HL-60 (cell line): ENCODE results near the gene CNFN.

Experiments used
- DNase-seq, 2 experiments: peaks; one replicate each; pipeline ENCODE4 v3.0.0-alpha.2; 2010 to 2020; ENCODE audit warnings: low read depth in 1 of 2, low spot score in 1 of 2
- H3K27ac ChIP-seq: fragments of 250-450 bp; sonication (Bioruptor Pico); replicated peaks from 2 replicates; pipeline ENCODE4 v1.5.1; 2020; ENCODE audit warnings: mild to moderate bottlenecking, moderate library complexity
- H3K27me3 ChIP-seq: fragments of 250-450 bp; sonication (Bioruptor Pico); 2 replicates; pipeline ENCODE4 v1.5.1; 2021; ENCODE audit warnings: mild to moderate bottlenecking, moderate library complexity; ENCODE audit not compliant: insufficient read depth, poor library complexity, severe bottlenecking
- H3K4me3 ChIP-seq: replicated peaks from 2 replicates; pipeline ENCODE4 v1.5.1; 2011; ENCODE audit warnings: mild to moderate bottlenecking, control low read depth, low read length; ENCODE audit not compliant: insufficient read depth
- CTCF ChIP-seq: IDR thresholded peaks from one replicate; pipeline ENCODE4 v1.5.1; 2011; ENCODE audit warnings: low read length, control low read depth, inconsistent platforms; ENCODE audit not compliant: insufficient read depth
- GABPA ChIP-seq: IDR thresholded peaks from 2 replicates; pipeline ENCODE4 v1.6.1; 2012; ENCODE audit warnings: low read depth
- POLR2AphosphoS5 ChIP-seq: IDR thresholded peaks from 2 replicates; pipeline ENCODE4 v1.6.1; 2012; ENCODE audit warnings: low read depth
- REST ChIP-seq: IDR thresholded peaks from 2 replicates; pipeline ENCODE4 v1.6.1; 2012; ENCODE audit warnings: low read depth; ENCODE audit not compliant: insufficient replicate concordance
- SPI1 ChIP-seq: IDR thresholded peaks from 2 replicates; pipeline ENCODE4 v1.6.1; 2012; ENCODE audit warnings: low read depth, mild to moderate bottlenecking, borderline replicate concordance

Gene CNFN

GRCh38 chr19:42353341-42354015 is 36.6 kb downstream of the CNFN start:
- no peak overlapping the region for H3K4me3 ChIP-seq
- DNase-seq, result no peak
- H3K27me3 ChIP-seq, result no peaks in the 10 kb centered on the region
- TF ChIP-seq CTCF (no peak), SPI1 (no peak), POLR2AphosphoS5 (no peak), REST (no peak), GABPA (no peak)
- no peak overlapping the region for H3K27ac ChIP-seq

GRCh38 chr19:42352301-42353259 is 37.5 kb downstream of the CNFN start:
- Histone ChIP-seq H3K27me3 (no peaks in the 10 kb centered on the region), H3K4me3 (no peak overlapping the region), H3K27ac (no peak overlapping the region)
- no peak for DNase-seq
- TF ChIP-seq GABPA (no peak), REST (no peak), CTCF (no peak), SPI1 (no peak), POLR2AphosphoS5 (no peak)

- TF ChIP-seq POLR2AphosphoS5 (no peak), CTCF (no peak), REST (no peak)
- H3K27ac ChIP-seq, result no peak overlapping the region
- no peaks in the 10 kb centered on the region for H3K27me3 ChIP-seq
- no peak for DNase-seq
- no peak overlapping the region for H3K4me3 ChIP-seq
Observed at GRCh38 chr19:42351079-42351735, 38.9 kb downstream of the CNFN start.
